GM08714 (cell line): ENCODE results near the gene PELI3.
A peak's percentile ranks its signal among the peaks of the same experiment; 100 is the strongest.
"Not testable (repeated sequence)": the region's sequence is repeated elsewhere in the genome, so short reads cannot be mapped to it uniquely, and the experiment has no call there.

ENCODE experiments used
- H3K4me3 ChIP-seq: fragments of 200-500 bp; sonication (Bioruptor generic); 2 replicates; pipeline ENCODE4 v1.5.1; 2014; ENCODE audit warnings: mild to moderate bottlenecking, low read length, inconsistent platforms
- ZNF274 ChIP-seq: IDR thresholded peaks from 2 replicates; pipeline ENCODE4 v1.6.1; 2012; ENCODE audit warnings: mild to moderate bottlenecking, low read depth, low read length

PELI3 gene

GRCh38 chr11:66437979-66438503, 28.7 kb upstream of the PELI3 start:
- peak overlapping the region; percentile 83 for H3K4me3 ChIP-seq
- TF ChIP-seq ZNF274, result no peak

- TF ChIP-seq ZNF274, result no peak
Measured at GRCh38 chr11:66438504-66439466, 27.9 kb upstream of the PELI3 start, which contains the start of gene MRPL11. MRPL11 (minus strand) TSS chr11:66438848; CDS start chr11:66438754, 94 bp downstream.

GRCh38 chr11:66440101-66440939, 26.4 kb upstream of the PELI3 start:
- not testable (repeated sequence) for H3K4me3 ChIP-seq

More at GRCh38 chr11:66438504-66439466, 27.9 kb upstream of the PELI3 start, which contains the start of gene MRPL11:
- peak within 1 kb of the TSS; percentile 83 for H3K4me3 ChIP-seq

- not testable (repeated sequence) for H3K4me3 ChIP-seq
Measured at GRCh38 chr11:66440940-66441282, 25.8 kb upstream of the PELI3 start.

GRCh38 chr11:66443602-66444001, 23.1 kb upstream of the PELI3 start:
- no peak for TF ChIP-seq ZNF274
- H3K4me3 ChIP-seq, result no peak overlapping the region

- no peak for TF ChIP-seq ZNF274
Measured at GRCh38 chr11:66447012-66447411, 19.7 kb upstream of the PELI3 start.

GRCh38 chr11:66448523-66448922, 18.2 kb upstream of the PELI3 start:
- TF ChIP-seq ZNF274, result no peak
- no peak overlapping the region for H3K4me3 ChIP-seq

More at GRCh38 chr11:66447012-66447411, 19.7 kb upstream of the PELI3 start:
- no peak overlapping the region for H3K4me3 ChIP-seq

- no peak for TF ChIP-seq ZNF274
Measured at GRCh38 chr11:66450560-66450959, 16.1 kb upstream of the PELI3 start.

GRCh38 chr11:66451663-66452062, 15.0 kb upstream of the PELI3 start:
- H3K4me3 ChIP-seq, result no peak overlapping the region
- TF ChIP-seq ZNF274, result no peak

More at GRCh38 chr11:66450560-66450959, 16.1 kb upstream of the PELI3 start:
- H3K4me3 ChIP-seq, result no peak overlapping the region

GRCh38 chr11:66454247-66454646, 12.5 kb upstream of the PELI3 start:
- TF ChIP-seq ZNF274, result no peak
- no peak overlapping the region for H3K4me3 ChIP-seq

- no peak overlapping the region for H3K4me3 ChIP-seq
- TF ChIP-seq ZNF274, result no peak
Measured at GRCh38 chr11:66454828-66455227, 11.9 kb upstream of the PELI3 start.

GRCh38 chr11:66457826-66458225, 8.9 kb upstream of the PELI3 start:
- H3K4me3 ChIP-seq, result no peak overlapping the region
- no peak for TF ChIP-seq ZNF274

GRCh38 chr11:66459138-66459778, 7.4 kb upstream of the PELI3 start:
- H3K4me3 ChIP-seq, result no peak overlapping the region
- no peak for TF ChIP-seq ZNF274

GRCh38 chr11:66462010-66462409, 4.7 kb upstream of the PELI3 start:
- no peak for TF ChIP-seq ZNF274
- no peak overlapping the region for H3K4me3 ChIP-seq
